Skeletal muscle cell (primary cell): ENCODE data around the gene RBM20.
"Not testable (repeated sequence)": the region's sequence is repeated elsewhere in the genome, so short reads cannot be mapped to it uniquely, and the experiment has no call there.

Experiments
- DNase-seq: peaks from one replicate; pipeline ENCODE4 v3.0.0-alpha.2; 2010; ENCODE audit warnings: low read depth
- H3K4me3 ChIP-seq: 2 replicates; pipeline ENCODE4 v1.5.1; 2011; ENCODE audit warnings: low read depth, mild to moderate bottlenecking, control low read depth, low read length, moderate library complexity

Gene RBM20

GRCh38 chr10:110644598-110645462 lies 694 bp downstream of the RBM20 start:
- H3K4me3 ChIP-seq, result peak overlapping the region; percentile 62

GRCh38 chr10:110646417-110647135 lies 2.4 kb downstream of the RBM20 start:
- H3K4me3 ChIP-seq, result no peak overlapping the region
- no peak for DNase-seq

More at GRCh38 chr10:110644598-110645462, 694 bp downstream of the RBM20 start:
- no peak for DNase-seq

- no peak for DNase-seq
- H3K4me3 ChIP-seq, result no peak overlapping the region
Measured at GRCh38 chr10:110647136-110647430, 2.9 kb downstream of the RBM20 start.

GRCh38 chr10:110648692-110649346 lies 4.7 kb downstream of the RBM20 start:
- H3K4me3 ChIP-seq, result no peak overlapping the region
- no peak for DNase-seq

- DNase-seq, result no peak
Measured at GRCh38 chr10:110649347-110650264, 5.5 kb downstream of the RBM20 start.

GRCh38 chr10:110650265-110650668 lies 6.1 kb downstream of the RBM20 start:
- no peak for DNase-seq
- H3K4me3 ChIP-seq, result no peak overlapping the region

More at GRCh38 chr10:110649347-110650264, 5.5 kb downstream of the RBM20 start:
- no peak overlapping the region for H3K4me3 ChIP-seq

GRCh38 chr10:110651044-110651958 lies 7.2 kb downstream of the RBM20 start:
- H3K4me3 ChIP-seq, result no peak overlapping the region
- peak; percentile 68 for DNase-seq

GRCh38 chr10:110652475-110653118 lies 8.5 kb downstream of the RBM20 start:
- DNase-seq, result no peak
- H3K4me3 ChIP-seq, result no peak overlapping the region

- H3K4me3 ChIP-seq, result no peak overlapping the region
- no peak for DNase-seq
Measured at GRCh38 chr10:110655320-110655719, 11.2 kb downstream of the RBM20 start.

- no peak overlapping the region for H3K4me3 ChIP-seq
- DNase-seq, result no peak
Measured at GRCh38 chr10:110656612-110657011, 12.5 kb downstream of the RBM20 start.

- no peak for DNase-seq
- H3K4me3 ChIP-seq, result no peak overlapping the region
Measured at GRCh38 chr10:110657973-110658691, 14.0 kb downstream of the RBM20 start.

- no peak for DNase-seq
- no peak overlapping the region for H3K4me3 ChIP-seq
Measured at GRCh38 chr10:110659558-110659957, 15.4 kb downstream of the RBM20 start.

- not testable (repeated sequence) for H3K4me3 ChIP-seq, DNase-seq
Measured at GRCh38 chr10:110660289-110660688, 16.2 kb downstream of the RBM20 start.

- no peak for DNase-seq
- no peak overlapping the region for H3K4me3 ChIP-seq
Measured at GRCh38 chr10:110661292-110661691, 17.2 kb downstream of the RBM20 start.

- DNase-seq, result peak; percentile 79
- no peak overlapping the region for H3K4me3 ChIP-seq
Measured at GRCh38 chr10:110664483-110665420, 20.6 kb downstream of the RBM20 start.

- not testable (repeated sequence) for H3K4me3 ChIP-seq, DNase-seq
Measured at GRCh38 chr10:110666259-110666658, 22.1 kb downstream of the RBM20 start.
